Fibroblast of skin of right biceps (primary cell): ENCODE measurements around the gene GGCT.
"Not testable (repeated sequence)": the region's sequence is repeated elsewhere in the genome, so short reads cannot be mapped to it uniquely, and the experiment has no call there.

Experiments used
- DNase-seq: peaks from one replicate; pipeline ENCODE4 v3.0.0-alpha.2; 2013

Gene GGCT

GRCh38 chr7:30514776-30515175, 10.1 kb upstream of the GGCT start:
- no peak for DNase-seq

- no peak for DNase-seq
These were observed 9.5 kb upstream of the GGCT start for GRCh38 chr7:30514177-30514576.

- no peak for DNase-seq
These were observed 9.1 kb upstream of the GGCT start for GRCh38 chr7:30513762-30514161.

- no peak for DNase-seq
These were observed 7.5 kb upstream of the GGCT start for GRCh38 chr7:30511973-30512662.

- DNase-seq, result no peak
These were observed 6.9 kb upstream of the GGCT start for GRCh38 chr7:30511494-30511893.

GRCh38 chr7:30510124-30511075, 5.8 kb upstream of the GGCT start:
- DNase-seq, result peak; percentile 33

- DNase-seq, result not testable (repeated sequence)
These were observed 4.7 kb upstream of the GGCT start for GRCh38 chr7:30509171-30509857.

GRCh38 chr7:30507346-30507900, 2.8 kb upstream of the GGCT start:
- DNase-seq, result not testable (repeated sequence)

GRCh38 chr7:30505174-30505697, 607 bp upstream of the GGCT start:
- no peak for DNase-seq

GRCh38 chr7:30503274-30504212, 1.1 kb downstream of the GGCT start:
- no peak for DNase-seq

- no peak for DNase-seq
These were observed 2.0 kb downstream of the GGCT start for GRCh38 chr7:30502470-30503251.

GRCh38 chr7:30501264-30501663, 3.4 kb downstream of the GGCT start:
- DNase-seq, result no peak

- no peak for DNase-seq
These were observed 11.4 kb downstream of the GGCT start for GRCh38 chr7:30493228-30493627.

- no peak for DNase-seq
These were observed 13.2 kb downstream of the GGCT start for GRCh38 chr7:30491417-30491816.

GRCh38 chr7:30487371-30487770, 17.3 kb downstream of the GGCT start:
- DNase-seq, result no peak

- DNase-seq, result no peak
These were observed 19.0 kb downstream of the GGCT start for GRCh38 chr7:30485667-30486066.

- not testable (repeated sequence) for DNase-seq
These were observed 23.2 kb downstream of the GGCT start for GRCh38 chr7:30481416-30481815.

- no peak for DNase-seq
These were observed 25.2 kb downstream of the GGCT start for GRCh38 chr7:30479202-30480120.

GRCh38 chr7:30478349-30479201, 26.1 kb downstream of the GGCT start, which contains the start of gene NOD1:
Gene NOD1 (minus strand): TSS chr7:30478784. CDS start chr7:30456921, 21,863 bp downstream.
- DNase-seq, result peak; percentile 78
